Measurements from ENCODE around the gene SKIL.
"Not testable (repeated sequence)": the region's sequence is repeated elsewhere in the genome, so short reads cannot be mapped to it uniquely, and the experiment has no call there.

Gene SKIL, protein sequence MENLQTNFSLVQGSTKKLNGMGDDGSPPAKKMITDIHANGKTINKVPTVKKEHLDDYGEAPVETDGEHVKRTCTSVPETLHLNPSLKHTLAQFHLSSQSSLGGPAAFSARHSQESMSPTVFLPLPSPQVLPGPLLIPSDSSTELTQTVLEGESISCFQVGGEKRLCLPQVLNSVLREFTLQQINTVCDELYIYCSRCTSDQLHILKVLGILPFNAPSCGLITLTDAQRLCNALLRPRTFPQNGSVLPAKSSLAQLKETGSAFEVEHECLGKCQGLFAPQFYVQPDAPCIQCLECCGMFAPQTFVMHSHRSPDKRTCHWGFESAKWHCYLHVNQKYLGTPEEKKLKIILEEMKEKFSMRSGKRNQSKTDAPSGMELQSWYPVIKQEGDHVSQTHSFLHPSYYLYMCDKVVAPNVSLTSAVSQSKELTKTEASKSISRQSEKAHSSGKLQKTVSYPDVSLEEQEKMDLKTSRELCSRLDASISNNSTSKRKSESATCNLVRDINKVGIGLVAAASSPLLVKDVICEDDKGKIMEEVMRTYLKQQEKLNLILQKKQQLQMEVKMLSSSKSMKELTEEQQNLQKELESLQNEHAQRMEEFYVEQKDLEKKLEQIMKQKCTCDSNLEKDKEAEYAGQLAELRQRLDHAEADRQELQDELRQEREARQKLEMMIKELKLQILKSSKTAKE

DNA sequence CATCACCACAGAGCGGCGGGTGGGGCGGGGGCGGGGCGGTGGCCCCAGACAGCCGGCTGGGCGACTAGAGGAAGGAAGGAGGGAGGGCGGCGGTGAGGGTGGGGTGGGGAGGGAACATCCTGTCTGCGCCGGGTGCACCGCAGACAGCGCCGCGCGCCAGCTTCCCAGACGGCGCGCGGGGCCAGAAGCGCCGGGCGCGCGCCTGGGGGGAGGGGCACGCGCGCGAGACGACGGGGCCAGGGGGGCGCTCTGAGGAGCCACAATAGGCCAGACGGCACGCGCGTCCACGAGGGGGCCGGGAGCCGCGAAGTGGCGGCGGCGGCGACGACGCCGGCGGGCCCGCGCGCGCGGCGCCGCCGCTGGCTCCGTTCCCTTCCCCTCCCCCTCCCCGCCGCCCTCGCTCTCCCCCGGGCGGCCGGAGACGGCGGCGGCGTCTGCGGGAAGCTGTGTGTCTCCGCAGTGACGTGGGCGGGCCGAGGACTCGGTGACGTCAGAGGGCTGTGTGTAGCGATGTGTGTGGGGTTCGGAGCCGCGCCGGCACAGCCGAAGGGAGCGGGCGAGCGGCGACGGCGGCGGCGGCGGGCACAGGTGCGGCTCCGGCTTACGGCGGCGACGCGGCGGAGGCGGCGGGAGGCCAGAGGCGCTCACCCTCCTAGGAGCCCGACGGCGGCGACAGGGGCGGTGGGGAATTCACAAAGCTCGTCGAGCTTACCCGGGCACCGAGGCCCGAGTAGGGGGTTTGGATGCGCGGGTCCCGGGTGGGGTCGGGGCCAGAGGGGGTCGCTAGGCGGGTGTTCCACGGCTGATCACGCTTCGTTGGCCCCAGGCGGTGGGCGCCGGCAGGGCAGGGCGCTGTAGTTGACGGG lies at the start of gene SKIL:
Gene SKIL (plus strand): TSS at position 540 of the 866 bp plus-strand sequence. CDS start 2,617 bp downstream, outside the sequence.
- DNase-seq (ENCODE audit: extremely low read depth in 1 of 2, low read depth in 1 of 2) = peak; percentile 96 to 98

DNA sequence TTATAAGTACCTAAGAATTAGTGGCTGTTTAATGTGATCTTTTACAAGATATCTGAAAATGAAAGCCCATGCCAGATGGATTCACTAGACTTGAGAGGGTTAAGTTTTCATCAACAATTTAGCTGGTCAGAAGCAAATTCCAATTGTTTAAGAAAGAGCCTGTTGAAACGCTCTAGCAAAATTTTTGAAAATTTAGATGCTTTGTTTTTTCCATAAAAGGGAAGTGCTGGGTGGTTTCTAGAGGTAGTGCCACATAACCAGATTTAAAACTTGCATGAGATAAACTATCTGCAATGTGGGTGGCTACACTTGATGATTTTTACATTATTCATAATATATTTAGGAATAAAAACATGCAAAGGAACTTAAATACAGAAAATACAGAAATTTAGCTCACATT lies 48.5 kb upstream of the SKIL start:
- no peak for DNase-seq (ENCODE audit: extremely low read depth in 1 of 2, low read depth in 1 of 2)

DNA sequence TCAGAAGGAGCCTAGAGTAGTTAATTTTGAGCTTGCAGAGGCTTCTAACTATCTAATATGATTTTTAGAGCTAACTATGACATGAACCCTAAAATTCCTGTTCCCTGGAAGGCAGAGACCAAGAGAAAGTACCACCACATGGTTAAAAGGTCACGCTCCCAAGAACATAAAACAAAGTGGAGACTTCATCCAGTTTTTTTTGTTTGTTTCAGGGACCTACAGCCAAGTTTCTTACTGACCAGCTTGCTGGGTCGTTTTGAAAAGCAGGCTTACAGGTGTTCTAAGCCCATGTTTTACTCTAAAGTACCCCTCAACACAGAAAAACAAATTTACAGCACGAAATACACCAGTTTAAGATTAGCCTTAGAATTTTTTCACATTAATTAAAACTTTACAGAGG lies 39.6 kb upstream of the SKIL start:
- no peak for DNase-seq (ENCODE audit: extremely low read depth in 1 of 2, low read depth in 1 of 2)

DNA sequence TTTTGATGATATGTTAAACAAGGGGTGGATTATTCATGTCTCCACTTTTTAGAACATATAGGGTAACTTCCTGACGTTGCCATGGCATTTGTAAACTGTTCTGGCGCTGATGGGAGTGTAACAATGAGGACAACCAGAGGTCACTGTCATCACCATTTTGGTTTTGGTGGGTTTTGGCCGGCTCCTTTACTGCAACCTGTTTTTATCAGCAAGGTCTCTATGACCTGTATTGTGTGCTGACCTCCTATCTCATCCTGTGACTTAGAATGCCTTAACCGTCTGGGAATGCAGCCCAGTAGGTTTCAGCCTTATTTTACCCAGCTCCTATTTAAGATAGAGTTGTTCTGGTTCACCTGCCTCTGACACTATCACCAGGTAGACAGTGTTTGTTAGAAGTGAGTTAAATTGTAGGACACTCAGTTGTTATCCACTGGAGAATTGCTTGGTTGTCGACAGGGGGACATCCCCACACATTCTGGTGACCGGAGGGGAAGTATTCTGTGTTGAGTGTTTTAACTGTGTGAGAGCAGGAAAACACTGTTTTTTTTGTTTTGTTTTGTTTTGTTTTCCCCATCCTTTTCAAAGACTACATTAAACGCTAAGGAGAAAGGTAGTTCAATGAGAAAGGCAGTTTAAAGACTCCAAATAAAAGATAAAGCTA lies 36.9 kb upstream of the SKIL start:
- DNase-seq (ENCODE audit: extremely low read depth in 1 of 2, low read depth in 1 of 2) = no peak

DNA sequence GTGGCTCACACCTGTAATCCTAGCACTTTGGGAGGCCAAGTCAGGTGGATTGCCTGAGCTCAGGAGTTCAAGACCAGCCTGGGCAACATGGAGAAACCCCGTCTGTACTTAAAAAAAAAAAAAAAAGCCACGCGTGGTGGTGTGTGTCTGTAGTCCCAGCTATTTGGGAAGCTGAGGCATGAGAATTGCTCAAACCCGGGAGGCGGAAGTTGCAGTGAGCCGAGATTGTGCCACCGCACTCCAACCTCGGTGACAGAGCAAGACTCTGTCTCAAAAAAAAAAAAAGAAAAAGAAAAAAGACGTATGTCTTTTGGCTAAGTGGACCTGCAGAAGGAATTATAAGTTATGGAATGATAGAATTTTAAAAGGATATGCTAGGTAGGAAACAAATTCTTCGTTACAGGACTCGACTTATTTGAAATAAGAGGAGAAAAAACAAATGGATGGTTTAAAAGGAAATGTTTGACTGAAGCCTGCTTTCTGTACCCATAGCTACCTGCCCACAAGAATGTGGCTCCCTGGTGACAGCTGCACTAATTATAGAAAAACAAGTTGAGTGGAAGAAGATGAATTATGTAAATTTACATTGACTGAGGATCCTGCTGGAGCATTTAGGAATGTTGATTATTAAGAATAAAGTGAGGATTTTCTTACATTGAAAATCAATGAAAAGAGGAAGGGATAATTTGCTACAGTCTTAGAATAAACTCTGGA lies 36.0 kb upstream of the SKIL start:
- DNase-seq (ENCODE audit: extremely low read depth in 1 of 2, low read depth in 1 of 2) = no peak

DNA sequence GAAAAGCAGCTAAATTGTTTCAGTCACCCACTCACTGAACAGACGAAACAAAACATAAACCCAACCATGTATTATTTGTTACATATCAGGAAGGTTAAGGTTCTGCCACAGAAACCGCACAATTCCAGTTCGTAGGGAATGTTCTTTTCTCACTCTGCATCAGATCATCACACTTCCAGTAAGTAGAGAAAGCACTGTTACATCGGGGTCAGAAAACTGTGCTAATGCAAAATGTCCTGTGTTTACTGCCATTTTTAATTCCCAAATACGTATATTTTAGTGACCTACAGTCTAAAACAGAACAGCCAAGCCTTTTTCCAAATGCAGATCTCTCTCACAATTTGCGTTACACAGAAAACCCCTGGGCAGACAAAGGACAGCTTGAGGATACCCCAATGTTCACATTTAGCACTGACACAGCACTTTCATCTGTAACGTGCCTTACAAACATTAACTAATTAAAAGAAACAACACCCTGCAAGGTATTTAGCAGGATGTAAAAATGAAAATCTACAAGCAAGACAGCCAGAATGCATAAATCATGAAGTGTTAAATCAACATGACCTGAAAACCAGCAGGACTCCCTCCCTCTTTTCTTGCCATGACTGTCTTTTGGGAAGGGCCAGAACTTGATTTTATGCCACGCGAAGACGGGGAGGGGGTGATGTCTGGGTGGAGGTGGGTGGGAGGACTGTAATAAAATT lies 34.8 kb upstream of the SKIL start:
- no peak for DNase-seq (ENCODE audit: extremely low read depth in 1 of 2, low read depth in 1 of 2)

DNA sequence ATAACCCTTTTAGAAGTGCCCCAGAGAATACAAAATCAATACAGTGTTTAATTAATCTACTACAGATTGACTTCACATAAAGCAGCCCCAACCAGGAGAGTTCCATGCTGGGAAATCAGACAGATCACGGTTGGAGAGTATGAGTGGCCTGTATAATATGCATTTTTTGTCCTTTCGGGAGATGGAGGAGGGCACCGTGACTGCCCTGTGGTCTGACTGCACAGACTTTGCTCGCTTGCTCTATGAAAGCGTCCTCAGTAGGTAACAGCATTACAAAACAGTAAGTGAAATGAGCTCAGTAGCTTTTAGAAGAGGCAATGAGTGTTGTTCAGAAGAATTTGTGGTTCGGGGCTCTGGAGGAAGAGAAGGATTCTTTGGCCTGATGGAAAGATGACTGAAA lies 34.2 kb upstream of the SKIL start:
- no peak for DNase-seq (ENCODE audit: extremely low read depth in 1 of 2, low read depth in 1 of 2)

DNA sequence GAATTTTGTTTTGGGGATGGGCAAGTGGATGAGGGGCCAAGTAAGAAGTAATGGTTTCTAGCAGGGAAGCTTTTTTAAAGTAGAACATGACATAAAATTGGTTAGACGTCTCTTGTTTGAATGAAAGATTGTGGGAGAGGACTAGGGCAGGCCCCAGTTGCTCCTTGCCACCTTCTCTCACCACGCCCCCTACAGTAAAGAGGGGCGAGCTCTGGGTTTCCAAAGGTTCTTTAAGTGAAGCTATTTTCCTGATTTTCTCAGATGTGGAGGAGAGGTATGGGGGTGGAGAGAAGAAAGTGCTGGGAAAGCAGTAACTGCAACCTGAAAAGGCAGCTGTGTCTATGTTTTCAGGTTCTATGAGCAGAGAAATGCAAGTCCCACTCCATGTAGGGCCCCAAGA lies 32.6 kb upstream of the SKIL start:
- no peak for DNase-seq (ENCODE audit: extremely low read depth in 1 of 2, low read depth in 1 of 2)

DNA sequence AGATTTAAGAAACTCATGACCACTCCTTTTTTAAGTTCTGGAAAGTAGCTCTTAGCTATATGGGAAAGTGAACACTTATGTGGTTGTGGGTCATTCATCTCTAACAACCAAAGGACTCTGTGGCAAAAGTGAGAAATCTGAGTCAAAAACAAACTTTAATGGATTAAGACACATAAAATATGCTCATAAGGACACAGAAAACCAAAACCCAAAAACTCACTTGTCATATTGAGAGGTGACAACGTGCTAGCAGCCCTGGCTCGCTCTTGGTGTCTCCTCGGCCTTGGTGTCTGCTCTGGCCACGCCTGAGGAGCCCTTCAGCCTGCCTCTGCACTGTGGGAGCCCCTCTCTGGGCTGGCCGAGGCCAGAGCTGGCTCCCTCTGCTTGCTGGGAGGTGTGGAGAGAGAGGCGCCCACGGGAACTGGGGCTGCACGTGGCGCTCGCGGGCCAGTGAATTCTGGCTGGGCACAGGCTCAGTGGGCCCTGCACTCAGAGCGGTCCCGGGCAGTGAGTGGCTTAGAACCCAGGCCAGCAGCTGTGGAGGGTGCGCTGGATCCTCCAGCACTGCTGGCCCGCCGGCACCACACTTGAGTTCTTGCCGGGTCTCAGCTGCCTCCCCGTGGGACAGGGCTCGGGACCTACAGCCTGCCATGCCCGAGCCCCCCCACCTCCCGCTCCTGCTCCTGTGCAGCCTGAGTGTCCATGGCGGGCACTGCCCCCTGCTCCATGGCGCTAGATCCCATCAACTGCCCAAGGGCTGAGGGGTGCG lies 30.3 kb upstream of the SKIL start:
- no peak for DNase-seq (ENCODE audit: extremely low read depth in 1 of 2, low read depth in 1 of 2)

DNA sequence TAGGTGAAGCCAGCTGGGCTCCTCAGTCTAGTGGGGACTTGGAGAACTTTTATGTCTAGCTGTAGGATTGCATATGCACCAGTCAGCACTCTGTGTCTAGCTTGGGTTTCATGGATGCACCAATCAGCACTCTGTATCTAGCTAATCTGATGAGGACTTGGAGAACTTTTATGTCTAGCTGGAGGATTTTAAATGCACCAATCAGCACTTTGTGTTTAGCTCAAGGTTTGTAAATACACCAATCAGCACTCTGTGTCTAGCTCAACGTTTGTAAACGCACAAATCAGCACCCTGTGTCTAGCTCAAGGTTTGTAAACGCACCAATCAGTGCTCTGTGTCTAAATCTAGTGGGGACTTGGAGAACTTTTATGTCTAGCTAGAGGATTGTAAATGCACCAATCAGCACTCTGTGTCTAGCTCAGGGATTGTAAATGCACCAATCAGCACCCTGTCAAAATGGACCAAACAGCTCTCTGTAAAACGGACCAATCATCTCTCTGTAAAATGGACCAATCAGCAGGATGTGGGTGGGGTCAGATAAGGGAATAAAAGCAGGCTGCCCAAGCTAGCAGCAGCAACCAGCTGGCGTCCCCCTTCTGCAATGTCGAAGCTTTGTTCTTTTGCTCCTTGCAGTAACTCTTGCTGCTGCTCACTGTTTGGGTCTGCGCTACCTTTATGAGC lies 29.5 kb upstream of the SKIL start:
- not testable (repeated sequence) for DNase-seq (ENCODE audit: extremely low read depth in 1 of 2, low read depth in 1 of 2)

DNA sequence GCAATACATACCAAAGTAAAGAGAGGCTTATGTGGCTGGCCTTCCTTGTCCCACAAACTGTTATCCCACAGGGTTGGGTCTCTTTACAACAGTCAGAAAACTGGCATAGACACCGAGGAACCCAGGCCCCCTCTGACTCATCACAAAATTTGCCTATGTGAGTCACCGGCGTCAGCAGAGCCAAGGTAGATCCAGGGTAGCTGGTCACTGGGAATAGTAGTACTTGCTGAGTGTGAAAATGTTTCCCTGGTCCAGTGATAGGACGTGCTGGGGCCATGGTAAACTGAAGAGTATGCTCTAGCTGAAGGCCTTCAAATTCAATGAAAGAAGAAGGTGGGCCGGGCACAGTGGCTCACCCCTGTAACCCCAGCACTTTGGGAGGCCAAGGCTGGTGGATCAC lies 27.1 kb upstream of the SKIL start:
- DNase-seq (ENCODE audit: extremely low read depth in 1 of 2, low read depth in 1 of 2) = no peak

DNA sequence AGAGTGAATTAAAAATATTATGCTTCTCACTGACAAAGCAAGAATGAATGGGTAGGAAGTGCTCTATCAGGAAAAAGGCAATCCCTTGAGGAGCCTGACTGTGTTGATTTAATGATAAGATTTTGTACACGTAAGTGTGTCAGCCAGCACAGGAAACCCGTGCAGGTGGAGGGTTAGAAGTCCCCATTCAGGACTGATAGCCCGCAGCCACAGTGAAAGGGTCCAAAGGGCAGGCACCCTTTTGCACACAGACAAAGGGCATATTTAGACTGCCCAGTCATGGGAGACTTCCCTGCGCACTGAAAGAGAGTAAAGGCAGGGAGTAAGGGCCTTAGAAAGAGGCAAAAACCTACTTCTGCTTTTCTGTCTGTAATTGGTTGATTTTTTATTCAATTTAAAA lies 26.4 kb upstream of the SKIL start:
- DNase-seq (ENCODE audit: extremely low read depth in 1 of 2, low read depth in 1 of 2) = no peak

DNA sequence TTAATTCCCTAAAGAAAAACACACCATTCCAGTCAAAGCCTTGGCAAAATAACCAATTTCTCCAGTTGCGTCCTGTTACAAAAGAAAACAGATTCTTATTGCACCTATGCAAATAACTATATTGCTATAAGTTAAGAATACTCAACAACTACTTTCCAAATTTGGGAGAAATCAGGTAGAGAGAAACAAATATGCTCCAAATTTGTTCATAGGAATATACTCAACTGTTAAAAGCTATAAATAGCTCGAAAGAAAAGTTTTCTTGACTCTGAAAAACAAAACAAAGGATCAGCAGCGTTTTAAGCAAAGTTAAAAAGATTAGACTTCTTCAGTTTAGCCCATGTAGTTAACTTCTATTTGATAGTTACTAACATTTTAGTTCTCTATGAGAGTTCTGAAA lies 20.1 kb upstream of the SKIL start:
- no peak for DNase-seq (ENCODE audit: extremely low read depth in 1 of 2, low read depth in 1 of 2)

DNA sequence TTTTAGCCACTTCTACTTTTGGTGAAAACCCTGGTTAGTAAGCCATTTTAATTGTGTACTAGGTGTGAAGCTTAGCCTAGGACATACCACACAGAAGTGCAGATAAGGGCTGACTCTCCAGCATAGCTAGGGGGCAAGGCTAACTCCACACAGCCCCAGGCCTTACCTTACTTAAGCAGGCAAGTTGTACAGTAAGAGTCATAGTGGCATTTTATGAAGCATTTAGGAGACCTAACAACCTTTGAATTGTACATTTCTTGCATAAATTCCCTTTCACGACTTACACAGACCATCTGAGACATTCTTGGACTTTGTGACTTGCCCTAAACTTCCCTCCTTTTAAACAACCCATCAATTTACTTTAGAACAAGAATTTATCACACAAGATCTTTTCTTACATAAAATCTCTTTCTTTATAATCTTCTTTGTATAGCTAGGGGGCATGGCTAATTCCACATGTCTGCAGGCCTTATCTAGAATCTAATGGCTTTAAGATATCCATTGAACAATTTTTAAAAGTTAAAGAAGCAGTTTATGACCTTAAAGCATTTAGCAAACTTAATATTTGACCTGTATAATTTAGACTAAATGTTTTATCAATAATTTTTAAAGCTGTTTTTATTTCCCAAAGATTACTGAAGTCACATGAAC lies 18.7 kb upstream of the SKIL start:
- no peak for DNase-seq (ENCODE audit: extremely low read depth in 1 of 2, low read depth in 1 of 2)

DNA sequence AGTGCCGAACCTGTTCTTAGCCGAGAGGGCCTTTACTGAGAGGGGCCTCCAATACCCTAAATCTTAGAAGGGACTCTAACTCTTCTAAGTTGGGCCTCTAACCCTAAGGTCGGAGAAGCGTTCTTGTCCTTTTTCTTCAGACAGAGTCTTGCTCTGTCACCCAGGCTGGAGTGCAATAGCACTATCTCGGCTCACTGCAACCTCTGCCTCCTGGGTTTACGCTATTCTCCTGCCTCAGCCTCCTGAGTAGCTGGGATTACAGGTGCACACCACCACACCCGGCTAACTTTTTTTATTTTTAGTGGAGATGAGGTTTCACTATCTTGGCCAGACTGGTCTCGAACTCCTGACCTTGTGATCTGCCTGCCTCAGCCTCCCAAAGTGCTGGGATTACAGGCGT lies 15.2 kb upstream of the SKIL start:
- not testable (repeated sequence) for DNase-seq (ENCODE audit: extremely low read depth in 1 of 2, low read depth in 1 of 2)

DNA sequence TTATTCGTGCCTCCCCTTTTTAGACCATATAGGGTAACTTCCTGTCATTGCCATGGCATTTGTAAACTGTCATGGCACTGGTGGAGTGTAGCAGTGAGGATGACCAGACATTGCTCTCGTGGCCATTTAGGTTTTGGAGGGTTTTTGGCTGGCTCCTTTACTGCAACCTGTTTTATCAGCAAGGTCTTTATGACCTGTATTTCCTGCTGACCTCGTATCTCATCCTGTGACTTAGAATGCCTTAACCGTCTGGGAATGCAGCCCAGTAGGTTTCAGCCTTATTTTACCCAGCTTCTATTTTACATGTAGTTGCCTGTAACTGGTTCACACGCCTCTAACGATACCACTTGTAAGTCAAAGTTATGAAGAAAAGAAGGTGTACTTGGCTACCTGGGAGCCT lies 13.7 kb upstream of the SKIL start:
- not testable (repeated sequence) for DNase-seq (ENCODE audit: extremely low read depth in 1 of 2, low read depth in 1 of 2)

DNA sequence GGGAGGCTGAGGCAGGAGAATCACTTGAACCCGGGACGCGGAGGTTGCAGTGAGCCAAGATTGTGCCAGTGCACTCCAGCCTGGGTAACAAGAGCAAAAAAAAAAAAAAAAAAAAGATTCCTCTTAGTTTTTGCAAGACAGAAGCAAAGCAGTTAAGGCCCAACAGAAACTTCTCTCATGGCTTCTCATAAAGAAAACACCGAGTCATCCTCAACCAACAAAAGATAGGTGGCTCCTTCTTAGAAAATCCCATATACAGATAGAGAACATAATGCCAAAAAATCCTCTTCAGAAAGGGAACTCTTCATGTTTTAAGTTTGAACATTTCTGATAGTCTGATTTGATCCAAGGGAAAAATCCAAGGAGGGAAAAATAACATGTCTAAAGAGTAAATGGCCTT lies 12.5 kb upstream of the SKIL start:
- DNase-seq (ENCODE audit: extremely low read depth in 1 of 2, low read depth in 1 of 2) = no peak
